ENCODE data around the gene EXOC6B. TPM values are rescaled to one million over a fixed set of nuclear protein-coding genes. Genes with fewer than 3 reads are reported as not detected.

EXOC6B gene
- total and polyA plus RNA-seq, 8 donors, result 2.4 to 19.2 (median 11.3) TPM

DNA sequence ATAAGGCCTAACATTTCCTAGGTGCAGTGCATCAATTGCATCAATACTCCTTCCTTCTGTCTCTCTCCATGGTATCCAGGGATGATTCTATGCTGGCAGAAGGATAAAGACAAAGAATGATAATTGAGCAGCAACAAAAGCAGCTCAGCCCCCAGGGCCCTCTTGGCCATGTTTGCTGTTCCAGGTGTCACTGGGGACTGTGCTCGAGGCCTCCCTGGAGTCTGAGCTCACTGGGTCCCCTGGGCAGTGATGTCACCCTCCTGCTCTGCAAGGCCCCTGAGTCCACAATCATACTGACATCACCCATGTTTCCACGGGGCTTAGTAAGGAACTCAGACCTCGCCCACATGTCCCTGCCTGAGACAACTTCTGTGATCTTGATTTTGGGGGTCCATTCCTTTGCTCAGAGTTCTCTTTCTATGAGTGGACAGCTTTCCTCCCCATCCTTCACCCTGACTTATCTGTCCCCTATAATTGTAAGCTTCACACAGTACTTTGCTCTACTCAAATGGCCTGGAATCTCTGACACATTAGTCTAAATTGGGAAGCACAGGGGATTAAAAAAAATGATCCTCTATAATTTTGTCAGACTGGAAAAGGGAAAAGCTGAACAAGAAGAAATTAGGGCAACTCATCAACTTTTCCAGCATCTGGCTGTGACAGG is 15.8 kb upstream of the EXOC6B start:
- TF ChIP-seq, protein P1, sequence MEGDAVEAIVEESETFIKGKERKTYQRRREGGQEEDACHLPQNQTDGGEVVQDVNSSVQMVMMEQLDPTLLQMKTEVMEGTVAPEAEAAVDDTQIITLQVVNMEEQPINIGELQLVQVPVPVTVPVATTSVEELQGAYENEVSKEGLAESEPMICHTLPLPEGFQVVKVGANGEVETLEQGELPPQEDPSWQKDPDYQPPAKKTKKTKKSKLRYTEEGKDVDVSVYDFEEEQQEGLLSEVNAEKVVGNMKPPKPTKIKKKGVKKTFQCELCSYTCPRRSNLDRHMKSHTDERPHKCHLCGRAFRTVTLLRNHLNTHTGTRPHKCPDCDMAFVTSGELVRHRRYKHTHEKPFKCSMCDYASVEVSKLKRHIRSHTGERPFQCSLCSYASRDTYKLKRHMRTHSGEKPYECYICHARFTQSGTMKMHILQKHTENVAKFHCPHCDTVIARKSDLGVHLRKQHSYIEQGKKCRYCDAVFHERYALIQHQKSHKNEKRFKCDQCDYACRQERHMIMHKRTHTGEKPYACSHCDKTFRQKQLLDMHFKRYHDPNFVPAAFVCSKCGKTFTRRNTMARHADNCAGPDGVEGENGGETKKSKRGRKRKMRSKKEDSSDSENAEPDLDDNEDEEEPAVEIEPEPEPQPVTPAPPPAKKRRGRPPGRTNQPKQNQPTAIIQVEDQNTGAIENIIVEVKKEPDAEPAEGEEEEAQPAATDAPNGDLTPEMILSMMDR (IDR thresholded peaks at IDR 0.05), result no peak
- Histone ChIP-seq H3K9me3 (no peaks in the 10 kb centered on the region), H3K4me3 (no peak overlapping the region), H3K4me1 (no peaks in the 10 kb centered on the region), H3K36me3 (no peaks in the 10 kb centered on the region), H3K27me3 (no peaks in the 10 kb centered on the region), H3K27ac (no peak overlapping the region)
- intact Hi-C loops (cut with DNase I), result no loop called here
- FAIRE-seq, result no peak
- ATAC-seq, result no peak
- WGBS, 2 donors, result 63 to 77% methylated on average over 3 of the region's 3 CpGs
- no peak for DNase-seq

DNA sequence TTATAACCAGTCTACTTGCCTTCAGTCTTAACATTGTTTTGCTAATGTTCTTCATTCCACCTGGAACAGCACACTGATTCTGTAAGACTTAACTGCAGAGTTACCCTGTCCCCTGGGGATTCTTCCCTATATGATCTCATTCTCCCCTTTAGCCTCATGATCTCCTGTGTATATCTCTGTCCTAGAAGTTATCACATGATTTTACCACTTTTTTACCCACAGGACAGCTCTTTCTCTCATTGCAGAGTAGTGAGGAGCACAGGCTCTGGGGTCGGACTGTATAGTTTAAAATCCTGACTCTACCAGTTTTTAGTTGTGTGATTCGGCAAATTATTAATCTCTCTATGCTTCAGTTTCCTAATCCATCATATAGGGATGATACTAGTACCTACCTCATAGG is 14.2 kb upstream of the EXOC6B start:
- Histone ChIP-seq H3K27ac (no peak overlapping the region), H3K9me3 (no peaks in the 10 kb centered on the region), H3K4me3 (no peak overlapping the region), H3K27me3 (no peaks in the 10 kb centered on the region), H3K4me1 (no peaks in the 10 kb centered on the region), H3K36me3 (no peaks in the 10 kb centered on the region)
- DNase-seq, result no peak
- intact Hi-C loops (cut with DNase I), result no loop called here
- FAIRE-seq, result no peak
- no peak for ATAC-seq
- TF ChIP-seq, protein P1 (IDR thresholded peaks at IDR 0.05), result no peak
- 90 to 91% methylated on average over 2 of the region's 2 CpGs for WGBS, 2 donors

DNA sequence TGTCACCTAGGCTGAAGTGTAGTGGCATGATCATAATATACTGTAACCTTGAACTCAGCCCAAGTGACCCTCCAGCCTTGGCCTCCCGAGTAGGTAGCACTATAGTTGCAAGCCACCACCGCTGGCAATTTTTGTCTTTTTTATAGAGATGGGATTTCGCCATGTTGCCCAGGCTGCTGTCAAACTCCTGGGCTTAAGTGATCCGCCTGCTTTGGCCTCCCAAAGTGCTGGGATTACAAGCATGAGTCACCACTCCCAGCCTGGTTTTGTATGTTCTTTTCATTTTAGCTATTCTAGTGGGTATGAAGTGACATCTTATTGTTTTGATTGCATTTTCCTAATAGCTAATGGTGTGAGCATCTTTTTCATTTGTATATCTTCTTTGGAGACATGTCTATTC is 11.3 kb upstream of the EXOC6B start:
- ATAC-seq, result no peak
- Histone ChIP-seq H3K4me1 (no peaks in the 10 kb centered on the region), H3K27me3 (no peaks in the 10 kb centered on the region), H3K4me3 (no peak overlapping the region), H3K27ac (no peak overlapping the region), H3K9me3 (no peaks in the 10 kb centered on the region), H3K36me3 (no peaks in the 10 kb centered on the region)
- TF ChIP-seq, protein P1 (IDR thresholded peaks at IDR 0.05), result no peak
- intact Hi-C loops (cut with DNase I), result no loop called here
- 65 to 77% methylated on average over 4 of the region's 4 CpGs for WGBS, 2 donors
- DNase-seq, result no peak
- no peak for FAIRE-seq

DNA sequence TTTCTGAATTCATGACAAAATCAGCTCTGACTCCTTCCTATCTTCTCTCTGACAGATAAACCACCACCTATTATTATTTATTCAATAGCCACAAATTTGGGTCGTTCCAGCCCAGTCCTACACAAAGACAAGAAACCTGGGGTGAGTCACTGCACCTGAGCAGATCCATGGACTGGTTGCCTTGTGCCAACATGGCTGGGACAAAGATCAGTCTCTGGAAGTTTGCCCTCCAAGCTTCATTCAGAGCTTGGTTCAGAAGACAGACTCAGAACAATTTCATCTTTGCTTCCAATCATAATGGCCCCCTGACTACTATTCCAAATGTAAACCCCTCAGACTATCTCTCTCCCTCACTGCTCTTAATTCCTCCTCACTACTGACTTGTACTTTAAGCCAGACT is 9.6 kb upstream of the EXOC6B start:
- Histone ChIP-seq H3K4me3 (no peak overlapping the region), H3K27ac (no peak overlapping the region), H3K36me3 (no peaks in the 10 kb centered on the region), H3K27me3 (no peaks in the 10 kb centered on the region), H3K9me3 (no peaks in the 10 kb centered on the region), H3K4me1 (no peaks in the 10 kb centered on the region)
- WGBS, 2 donors, result 38 to 64% methylated on average over 1 of the region's 1 CpG
- FAIRE-seq (no peak), ATAC-seq (no peak), DNase-seq (no peak)
- TF ChIP-seq, protein P1 (IDR thresholded peaks at IDR 0.05), result no peak
- intact Hi-C loops (cut with DNase I), result no loop called here

DNA sequence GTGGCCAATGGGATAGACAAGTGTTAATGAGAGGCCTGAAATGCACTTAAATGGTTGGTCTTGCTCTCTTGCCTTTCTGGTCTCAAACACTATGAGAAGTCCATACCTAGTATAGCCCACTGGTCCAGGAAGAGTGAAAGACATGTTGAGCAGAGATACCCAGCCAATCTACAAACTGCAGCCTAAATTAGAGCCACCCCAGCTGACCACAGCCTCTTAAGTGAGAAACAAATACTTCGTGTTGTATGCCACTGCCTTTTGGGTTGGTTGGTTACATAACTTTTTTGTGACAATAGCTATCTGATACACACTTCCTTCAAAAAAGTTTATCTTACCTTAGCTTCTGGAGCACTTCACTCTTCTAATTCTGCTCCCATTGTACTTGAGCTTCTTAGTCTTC is 8.8 kb upstream of the EXOC6B start:
- Histone ChIP-seq H3K4me3 (no peak overlapping the region), H3K27ac (no peak overlapping the region), H3K4me1 (no peaks in the 10 kb centered on the region), H3K9me3 (no peaks in the 10 kb centered on the region), H3K27me3 (no peaks in the 10 kb centered on the region), H3K36me3 (no peaks in the 10 kb centered on the region)
- TF ChIP-seq, protein P1 (IDR thresholded peaks at IDR 0.05), result no peak
- DNase-seq (no peak), ATAC-seq (no peak), FAIRE-seq (no peak)
- intact Hi-C loops (cut with DNase I), result no loop called here
- WGBS, 2 donors, result 58 to 59% methylated on average over 1 of the region's 1 CpG

Data from pancreas (tissue), 10 donors.